Measurements from ENCODE around the gene FMN1. TPM values are rescaled to one million over a fixed set of nuclear protein-coding genes. Genes with fewer than 3 reads are reported as not detected.
"Not testable (repeated sequence)": the region's sequence is repeated elsewhere in the genome, so short reads cannot be mapped to it uniquely, and the experiment has no call there.

Gene FMN1
- total RNA-seq, 1 donor from 2014 or later, result 2.2 TPM

GRCh38 chr15:32959077-32959476, 235.4 kb downstream of the FMN1 start:
- no peak for DNase-seq (ENCODE audit: low spot score)
- intact Hi-C loops (cut with DNase I), result loop anchor here (10.0 kb wide), 1 partner anchor 294 kb away; no protein-coding TSS in a partner anchor

- no peak for DNase-seq (ENCODE audit: low spot score)
- intact Hi-C loops (cut with DNase I), result loop anchor here (10.0 kb wide), 1 partner anchor 292 kb away; no protein-coding TSS in a partner anchor
Measured at GRCh38 chr15:32957219-32957618, 237.3 kb downstream of the FMN1 start.

DNA sequence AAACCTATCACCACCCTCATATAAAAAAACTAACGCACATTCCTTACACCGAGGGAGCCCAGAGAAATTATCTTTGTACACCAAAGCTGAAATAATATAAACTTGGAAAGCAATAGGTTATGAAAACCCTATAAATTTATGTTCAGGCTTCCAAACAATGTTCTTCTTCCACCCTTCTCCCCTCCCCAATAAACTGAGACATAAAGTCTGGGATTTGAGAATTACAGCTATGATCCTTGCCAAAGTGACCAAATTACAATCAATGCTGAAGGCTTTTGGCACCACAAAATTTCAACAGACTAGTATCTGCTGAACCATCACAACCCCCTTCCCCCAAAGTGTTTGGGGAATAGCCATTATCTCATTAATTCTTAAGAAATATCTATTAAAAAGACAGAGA, 237.8 kb downstream of the FMN1 start:
- intact Hi-C loops (cut with DNase I), result loop anchor here (10.0 kb wide), 1 partner anchor 292 kb away; no protein-coding TSS in a partner anchor
- DNase-seq (ENCODE audit: low spot score), result no peak

- no peak for DNase-seq (ENCODE audit: low spot score)
- intact Hi-C loops (cut with DNase I), result loop anchor here (10.0 kb wide), 1 partner anchor 291 kb away; no protein-coding TSS in a partner anchor
Measured at GRCh38 chr15:32956006-32956405, 238.5 kb downstream of the FMN1 start.

DNA sequence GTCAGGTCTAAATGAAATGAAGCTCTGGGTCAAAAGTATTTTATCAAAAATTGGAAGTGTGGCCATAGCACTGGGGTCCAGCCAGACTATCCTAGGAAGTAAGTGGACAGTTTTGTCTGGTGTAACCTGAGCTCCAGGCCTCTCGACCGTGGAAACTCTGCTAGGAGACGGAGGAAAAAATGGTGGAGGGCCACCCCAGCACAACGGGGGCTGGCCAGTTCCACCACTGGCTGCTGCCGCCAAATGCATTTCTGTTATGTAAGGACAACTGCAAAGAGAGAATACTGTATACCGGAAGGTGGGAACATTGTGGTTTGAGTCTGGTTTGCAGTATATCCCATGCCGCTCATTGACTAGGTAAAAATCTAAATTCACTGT, 241.0 kb downstream of the FMN1 start:
- no peak for DNase-seq (ENCODE audit: low spot score)
- intact Hi-C loops (cut with DNase I), result loop anchor here (10.0 kb wide), 1 partner anchor 289 kb away; no protein-coding TSS in a partner anchor

GRCh38 chr15:32952901-32953532, 241.5 kb downstream of the FMN1 start:
- DNase-seq (ENCODE audit: low spot score), result no peak
- intact Hi-C loops (cut with DNase I), result loop anchor here (10.0 kb wide), 1 partner anchor 288 kb away; no protein-coding TSS in a partner anchor

DNA sequence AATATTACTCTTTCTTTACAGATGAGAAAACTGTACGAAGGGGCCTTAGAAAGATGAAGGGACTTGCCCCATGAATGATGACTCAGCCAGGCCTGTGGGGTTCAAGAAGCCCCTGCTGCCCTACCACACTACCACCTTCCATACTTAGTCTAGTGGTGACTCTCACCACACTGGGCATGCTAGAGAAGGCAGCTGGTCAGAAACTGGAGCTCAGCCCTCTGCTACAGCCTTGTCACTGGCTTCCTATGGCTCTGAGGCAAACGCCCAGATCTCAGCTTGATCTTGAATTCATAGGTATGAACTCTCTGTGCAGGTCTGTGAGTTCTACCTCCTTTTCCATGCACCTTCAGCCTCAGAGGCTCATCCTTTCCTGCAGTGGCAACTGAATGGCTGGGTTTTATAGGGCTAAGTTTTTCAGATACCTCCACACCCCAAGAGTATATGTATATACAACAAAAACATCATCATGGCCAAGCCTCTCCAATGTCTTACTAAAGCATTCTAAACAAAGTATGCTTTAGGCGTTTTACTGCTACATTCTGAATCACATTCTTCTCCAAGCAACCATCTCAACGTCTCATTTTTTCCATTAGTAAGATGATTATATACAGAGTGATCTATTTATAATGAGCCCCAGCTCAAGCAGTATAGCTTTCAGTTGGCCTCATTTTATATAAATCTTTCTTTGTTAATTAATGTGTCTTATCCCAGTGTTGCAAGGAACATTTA, 242.6 kb downstream of the FMN1 start:
- DNase-seq (ENCODE audit: low spot score), result no peak
- intact Hi-C loops (cut with DNase I), result loop anchor here (10.0 kb wide), 1 partner anchor 287 kb away; no protein-coding TSS in a partner anchor

GRCh38 chr15:32950051-32950450, 244.5 kb downstream of the FMN1 start:
- intact Hi-C loops (cut with DNase I), result loop anchor here (10.0 kb wide), 1 partner anchor 285 kb away; no protein-coding TSS in a partner anchor
- DNase-seq (ENCODE audit: low spot score), result not testable (repeated sequence)

DNA sequence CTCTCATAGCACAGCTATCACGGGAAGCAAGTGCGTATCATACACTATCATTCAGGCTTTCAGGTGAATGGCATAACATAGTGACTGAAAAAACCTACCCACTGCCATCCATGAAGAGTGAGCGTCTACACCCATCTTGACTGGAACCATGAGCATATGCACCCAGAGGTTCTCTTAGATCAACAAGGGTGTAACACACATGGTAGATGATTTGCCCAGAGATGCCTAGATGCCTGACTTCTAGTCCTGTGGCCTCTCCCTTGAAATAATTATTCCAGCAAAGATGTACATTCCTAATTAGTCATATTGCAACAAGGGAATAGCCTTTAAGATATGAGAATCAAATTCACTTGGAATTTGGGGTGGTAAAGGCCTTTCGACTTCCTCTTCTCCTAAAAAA, 248.3 kb downstream of the FMN1 start:
- intact Hi-C loops (cut with DNase I), result no loop called here
- no peak for DNase-seq (ENCODE audit: low spot score)

DNA sequence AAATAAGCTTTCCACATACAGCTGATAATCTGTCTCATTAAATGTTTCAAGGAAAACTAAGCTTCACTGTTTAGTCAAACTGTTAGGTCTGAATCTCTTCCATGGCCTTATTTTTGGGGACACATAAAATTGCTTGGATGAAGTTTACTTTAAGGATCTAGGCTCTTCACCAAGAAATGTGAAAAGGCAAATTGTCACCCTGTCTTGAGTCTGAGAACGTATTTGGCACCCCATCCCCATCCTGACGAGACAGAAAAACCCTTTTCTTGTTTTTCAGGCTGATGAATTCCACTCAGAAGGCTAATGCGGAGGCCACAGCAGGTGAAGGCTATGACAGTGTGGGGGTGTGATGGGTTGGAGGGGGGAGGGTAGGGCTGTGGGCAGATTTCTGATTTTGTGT, 250.1 kb downstream of the FMN1 start:
- intact Hi-C loops (cut with DNase I), result no loop called here
- DNase-seq (ENCODE audit: low spot score), result no peak

- intact Hi-C loops (cut with DNase I), result no loop called here
- no peak for DNase-seq (ENCODE audit: low spot score)
Measured at GRCh38 chr15:32943711-32944110, 250.8 kb downstream of the FMN1 start.

DNA sequence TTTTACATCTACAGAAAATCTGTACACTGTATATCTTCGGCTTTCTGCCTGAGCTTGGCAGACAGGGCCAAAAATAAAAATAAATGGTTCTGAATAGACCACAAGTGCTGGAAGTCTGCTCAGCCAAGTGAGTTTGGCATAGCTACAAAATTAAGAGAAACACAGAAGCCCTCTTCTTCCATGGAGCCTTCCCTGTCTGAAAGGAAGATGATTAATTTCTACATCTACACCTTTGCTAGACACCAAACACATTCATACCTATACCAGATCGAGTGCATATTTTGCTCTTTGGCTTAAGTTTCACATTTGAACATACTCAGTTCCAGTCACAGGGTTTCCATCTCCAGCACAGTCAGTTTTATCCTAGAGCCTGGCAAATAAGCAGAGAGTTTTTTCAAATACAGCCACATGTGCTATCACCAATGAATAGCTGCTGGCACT, 252.1 kb downstream of the FMN1 start:
- no peak for DNase-seq (ENCODE audit: low spot score)
- intact Hi-C loops (cut with DNase I), result no loop called here

DNA sequence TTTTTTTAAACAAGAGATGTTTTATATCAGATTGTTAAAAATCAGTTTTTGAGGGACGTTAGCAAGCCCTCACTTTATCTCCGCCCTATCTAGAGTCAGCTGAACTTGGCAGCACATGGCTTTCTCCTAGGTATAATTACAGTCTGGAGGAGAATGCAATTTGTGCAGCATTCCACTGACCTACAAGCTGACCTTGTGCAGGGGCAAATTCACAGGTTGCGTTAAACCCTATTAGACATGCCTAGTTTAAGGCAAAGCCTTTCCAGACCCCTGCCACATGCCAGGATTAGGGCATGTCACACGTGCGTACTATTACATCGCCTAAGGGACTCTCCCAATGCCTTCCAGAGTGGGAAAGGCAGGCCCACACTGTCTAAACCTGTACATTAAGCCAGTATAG, 252.7 kb downstream of the FMN1 start:
- intact Hi-C loops (cut with DNase I), result no loop called here

GRCh38 chr15:32936976-32937375, 257.5 kb downstream of the FMN1 start:
- intact Hi-C loops (cut with DNase I), result loop anchor here (10.0 kb wide), 1 partner anchor 62 kb away; no protein-coding TSS in a partner anchor
- DNase-seq (ENCODE audit: low spot score), result no peak

More for the DNA sequence above, 252.7 kb downstream of the FMN1 start:
- DNase-seq (ENCODE audit: low spot score), result no peak

DNA sequence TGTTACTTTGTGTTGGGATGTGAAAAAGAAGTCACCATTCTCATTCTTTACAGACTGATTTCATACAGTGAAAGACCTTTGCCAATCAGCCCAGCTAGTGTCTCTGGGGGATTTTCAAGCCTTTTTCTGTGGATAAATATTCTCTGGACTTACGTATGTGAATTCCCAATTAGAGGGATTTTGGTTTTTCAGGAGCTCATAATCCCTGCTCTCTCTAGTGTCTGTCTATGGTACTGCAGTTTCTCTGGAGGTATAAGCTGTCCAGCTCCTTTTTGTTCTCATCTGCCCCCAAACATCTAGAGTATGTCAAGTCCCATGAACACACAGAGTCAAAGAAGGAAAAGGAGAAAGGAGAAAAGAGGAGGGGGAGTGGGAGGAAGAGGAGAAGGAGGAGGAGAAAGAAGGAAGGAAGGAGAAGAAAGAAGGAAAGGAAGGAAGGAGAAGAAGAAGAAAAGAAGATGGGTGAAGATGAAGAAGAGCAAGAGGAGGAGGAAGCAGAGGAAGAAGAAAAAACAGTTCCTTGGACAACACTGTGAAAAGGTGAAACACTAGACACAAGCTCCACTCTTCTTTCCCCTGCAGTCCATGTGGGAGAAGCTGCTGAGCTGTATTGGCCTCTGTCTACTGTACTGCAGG, 258.1 kb downstream of the FMN1 start:
- DNase-seq (ENCODE audit: low spot score), result no peak
- intact Hi-C loops (cut with DNase I), result loop anchor here (10.0 kb wide), 1 partner anchor 62 kb away; no protein-coding TSS in a partner anchor

DNA sequence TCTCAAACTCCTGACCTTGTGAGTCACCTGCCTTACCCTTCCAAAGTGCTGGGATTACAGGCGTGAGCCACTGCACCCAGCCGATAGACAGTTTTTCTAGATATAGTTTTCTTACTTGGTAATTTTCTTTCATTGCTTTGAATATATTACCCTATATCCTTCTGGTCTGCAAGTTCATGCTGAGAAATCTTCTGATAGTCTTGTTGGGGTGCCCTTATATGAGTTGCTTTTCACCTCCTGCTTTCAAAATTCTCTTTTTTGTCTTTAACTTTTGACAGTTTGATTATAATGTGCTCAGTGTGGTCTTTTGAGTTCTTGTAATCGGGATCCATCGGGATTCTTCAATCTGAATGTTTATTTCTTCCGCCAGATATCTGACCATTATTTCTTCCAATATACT, 259.4 kb downstream of the FMN1 start:
- intact Hi-C loops (cut with DNase I), result loop anchor here (10.0 kb wide), 1 partner anchor 60 kb away; no protein-coding TSS in a partner anchor
- DNase-seq (ENCODE audit: low spot score), result no peak

DNA sequence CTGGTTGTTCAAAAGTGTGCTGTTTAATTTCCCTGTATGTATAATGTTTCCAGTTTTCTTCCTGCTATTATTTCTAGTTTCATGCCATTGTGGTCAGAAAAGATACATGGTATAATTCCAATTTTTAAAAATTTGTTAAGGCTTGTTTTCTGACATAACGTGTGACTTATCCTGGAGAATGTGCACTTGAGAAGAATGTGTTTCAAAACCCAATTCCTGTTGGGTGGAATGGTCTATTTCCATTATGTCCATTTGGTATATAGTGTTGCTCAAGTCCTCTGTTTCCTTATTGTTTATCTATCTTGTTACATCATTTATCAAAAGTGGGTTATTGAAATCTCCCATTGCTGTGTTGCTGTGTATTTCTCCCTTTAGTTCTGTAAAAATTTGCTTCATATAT, 261.3 kb downstream of the FMN1 start:
- intact Hi-C loops (cut with DNase I), result loop anchor here (10.0 kb wide), 1 partner anchor 58 kb away; no protein-coding TSS in a partner anchor
- DNase-seq (ENCODE audit: low spot score), result no peak

DNA sequence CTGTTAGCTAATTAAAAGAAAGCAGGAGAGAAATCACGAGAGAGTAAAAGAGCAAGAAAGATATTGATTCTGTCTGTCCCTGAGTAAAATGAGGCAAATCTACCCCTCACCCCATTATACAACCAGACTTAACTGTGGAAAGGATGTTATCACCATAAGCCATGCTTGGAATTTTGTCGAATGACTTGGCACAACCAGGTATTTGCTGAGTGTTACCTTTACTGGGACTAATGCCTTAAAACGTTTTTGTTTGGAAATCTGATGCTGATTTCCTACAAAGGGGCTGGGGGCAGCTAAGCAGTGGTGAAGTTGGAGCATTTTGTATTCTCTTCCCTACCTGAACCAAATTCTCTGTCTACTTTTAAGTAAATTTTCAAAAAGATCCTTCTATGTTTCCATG, 265.6 kb downstream of the FMN1 start:
- intact Hi-C loops (cut with DNase I), result no loop called here
- no peak for DNase-seq (ENCODE audit: low spot score)

DNA sequence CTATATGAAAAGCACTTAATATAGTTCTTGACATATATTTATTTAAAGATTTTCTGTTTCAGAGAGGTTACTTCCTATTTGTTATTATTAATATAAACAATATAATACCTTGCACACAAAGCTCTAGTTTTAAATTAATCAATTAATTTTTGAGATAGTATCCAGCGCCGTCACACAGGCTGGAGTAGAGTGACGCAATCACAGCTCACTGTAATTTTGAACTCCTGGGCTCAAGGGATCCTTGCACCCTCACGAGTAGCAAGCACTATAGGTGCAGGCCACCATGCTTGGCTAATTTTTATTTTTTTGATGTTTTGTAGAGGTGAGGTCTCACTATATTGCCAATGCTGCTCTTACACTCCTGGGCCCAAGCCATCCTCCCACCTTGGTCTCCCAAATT, 267.4 kb downstream of the FMN1 start:
- no peak for DNase-seq (ENCODE audit: low spot score)
- intact Hi-C loops (cut with DNase I), result no loop called here

- intact Hi-C loops (cut with DNase I), result no loop called here
Measured at GRCh38 chr15:32923176-32923575, 271.3 kb downstream of the FMN1 start.

More at GRCh38 chr15:32923176-32923575, 271.3 kb downstream of the FMN1 start:
- no peak for DNase-seq (ENCODE audit: low spot score)
